ENCODE results near the gene MAEA. TPM values are rescaled to one million over a fixed set of nuclear protein-coding genes. Genes with fewer than 3 reads are reported as not detected.
"Not testable (repeated sequence)": the region's sequence is repeated elsewhere in the genome, so short reads cannot be mapped to it uniquely, and the experiment has no call there.

Gene MAEA
- polyA plus RNA-seq, 1 experiment, result 94.4 TPM

DNA sequence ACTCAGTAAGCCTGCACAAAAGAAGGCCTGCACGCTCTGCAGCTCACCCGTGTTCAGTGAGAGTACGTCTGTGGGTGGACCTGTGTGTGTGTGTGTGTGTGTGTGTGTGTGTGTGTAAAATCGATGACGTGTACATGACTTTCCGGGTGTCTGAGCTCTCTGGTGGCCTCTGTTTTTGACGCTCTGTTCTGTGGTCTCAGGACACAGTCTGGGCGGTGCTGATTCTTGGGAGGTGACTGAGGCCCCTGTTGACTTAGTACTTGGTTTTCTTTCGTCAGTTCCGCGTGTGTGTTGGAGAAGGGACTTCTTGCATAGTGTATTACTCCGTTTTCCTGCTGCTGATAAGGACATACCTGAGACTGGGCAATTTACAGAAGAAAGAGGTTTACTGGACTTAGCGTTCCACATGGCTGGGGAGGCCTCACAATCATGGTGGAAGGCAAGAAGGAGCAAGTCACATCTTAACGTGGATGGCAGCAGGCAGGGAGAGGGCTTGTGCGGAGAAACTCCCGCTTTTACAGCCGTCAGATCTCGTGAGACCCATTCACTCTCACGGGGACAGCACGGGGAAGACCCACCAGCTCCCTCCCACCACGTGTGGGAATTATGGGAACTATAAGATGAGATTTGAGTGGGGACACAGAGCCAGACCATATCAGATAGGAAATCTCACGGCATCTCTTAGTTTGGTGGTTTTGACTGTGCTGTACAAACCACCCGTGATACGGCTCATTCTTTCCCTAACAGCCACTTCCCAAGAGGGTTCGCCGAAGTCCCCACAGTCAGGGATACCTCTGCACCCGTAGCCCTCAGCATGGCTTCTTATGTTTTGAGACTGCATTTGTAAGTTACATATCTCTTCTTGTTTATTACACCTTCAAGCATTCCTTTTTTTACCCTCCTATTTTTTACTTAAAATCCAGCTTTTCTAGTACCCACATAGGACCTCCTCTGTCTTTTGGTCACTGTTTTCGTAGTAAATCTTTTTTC is 81.8 kb downstream of the MAEA start:
- no peak for DNase-seq (ENCODE audit: low read depth)

DNA sequence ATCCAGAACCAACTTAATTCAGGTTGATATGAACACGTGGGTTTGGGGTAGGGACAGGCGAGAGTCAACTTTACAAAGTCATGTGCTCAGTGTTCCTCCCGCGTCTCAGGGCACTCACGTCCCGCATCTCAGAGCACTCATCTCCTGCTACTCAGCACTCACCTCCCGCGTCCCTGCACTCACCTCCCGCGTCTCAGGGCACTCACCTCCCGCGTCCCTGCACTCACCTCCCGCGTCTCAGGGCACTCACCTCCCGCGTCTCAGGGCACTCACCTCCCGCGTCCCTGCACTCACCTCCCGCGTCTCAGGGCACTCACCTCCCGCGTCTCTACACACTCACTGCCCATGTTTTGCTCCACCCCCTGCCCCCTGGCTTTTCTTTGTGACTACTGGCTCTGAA is 82.9 kb downstream of the MAEA start:
- H3K27me3 ChIP-seq (ENCODE audit: control insufficient read depth, insufficient read depth, low read length); DNase-seq (ENCODE audit: low read depth); POLR2A ChIA-PET; CTCF ChIA-PET; H3K4me3 ChIP-seq (ENCODE audit: low read depth, low read length): not testable (repeated sequence)
- H3K36me3 ChIP-seq (ENCODE audit: control insufficient read depth, insufficient read depth, low read length), result peaks cover 10% of the 10 kb centered on the region

More for the DNA sequence above, 81.8 kb downstream of the MAEA start:
- ChIA-PET POLR2A (no interaction called here), CTCF (no interaction called here)
- no peak overlapping the region for H3K4me3 ChIP-seq (ENCODE audit: low read depth, low read length)
- TF ChIP-seq, protein P1, sequence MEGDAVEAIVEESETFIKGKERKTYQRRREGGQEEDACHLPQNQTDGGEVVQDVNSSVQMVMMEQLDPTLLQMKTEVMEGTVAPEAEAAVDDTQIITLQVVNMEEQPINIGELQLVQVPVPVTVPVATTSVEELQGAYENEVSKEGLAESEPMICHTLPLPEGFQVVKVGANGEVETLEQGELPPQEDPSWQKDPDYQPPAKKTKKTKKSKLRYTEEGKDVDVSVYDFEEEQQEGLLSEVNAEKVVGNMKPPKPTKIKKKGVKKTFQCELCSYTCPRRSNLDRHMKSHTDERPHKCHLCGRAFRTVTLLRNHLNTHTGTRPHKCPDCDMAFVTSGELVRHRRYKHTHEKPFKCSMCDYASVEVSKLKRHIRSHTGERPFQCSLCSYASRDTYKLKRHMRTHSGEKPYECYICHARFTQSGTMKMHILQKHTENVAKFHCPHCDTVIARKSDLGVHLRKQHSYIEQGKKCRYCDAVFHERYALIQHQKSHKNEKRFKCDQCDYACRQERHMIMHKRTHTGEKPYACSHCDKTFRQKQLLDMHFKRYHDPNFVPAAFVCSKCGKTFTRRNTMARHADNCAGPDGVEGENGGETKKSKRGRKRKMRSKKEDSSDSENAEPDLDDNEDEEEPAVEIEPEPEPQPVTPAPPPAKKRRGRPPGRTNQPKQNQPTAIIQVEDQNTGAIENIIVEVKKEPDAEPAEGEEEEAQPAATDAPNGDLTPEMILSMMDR (IDR thresholded peaks at IDR 0.05; ENCODE audit: insufficient read depth, low read depth, low read length), result no peak
- H3K27me3 ChIP-seq (ENCODE audit: control insufficient read depth, insufficient read depth, low read length), result no peaks in the 10 kb centered on the region
- peaks cover 11% of the 10 kb centered on the region for H3K36me3 ChIP-seq (ENCODE audit: control insufficient read depth, insufficient read depth, low read length)

DNA sequence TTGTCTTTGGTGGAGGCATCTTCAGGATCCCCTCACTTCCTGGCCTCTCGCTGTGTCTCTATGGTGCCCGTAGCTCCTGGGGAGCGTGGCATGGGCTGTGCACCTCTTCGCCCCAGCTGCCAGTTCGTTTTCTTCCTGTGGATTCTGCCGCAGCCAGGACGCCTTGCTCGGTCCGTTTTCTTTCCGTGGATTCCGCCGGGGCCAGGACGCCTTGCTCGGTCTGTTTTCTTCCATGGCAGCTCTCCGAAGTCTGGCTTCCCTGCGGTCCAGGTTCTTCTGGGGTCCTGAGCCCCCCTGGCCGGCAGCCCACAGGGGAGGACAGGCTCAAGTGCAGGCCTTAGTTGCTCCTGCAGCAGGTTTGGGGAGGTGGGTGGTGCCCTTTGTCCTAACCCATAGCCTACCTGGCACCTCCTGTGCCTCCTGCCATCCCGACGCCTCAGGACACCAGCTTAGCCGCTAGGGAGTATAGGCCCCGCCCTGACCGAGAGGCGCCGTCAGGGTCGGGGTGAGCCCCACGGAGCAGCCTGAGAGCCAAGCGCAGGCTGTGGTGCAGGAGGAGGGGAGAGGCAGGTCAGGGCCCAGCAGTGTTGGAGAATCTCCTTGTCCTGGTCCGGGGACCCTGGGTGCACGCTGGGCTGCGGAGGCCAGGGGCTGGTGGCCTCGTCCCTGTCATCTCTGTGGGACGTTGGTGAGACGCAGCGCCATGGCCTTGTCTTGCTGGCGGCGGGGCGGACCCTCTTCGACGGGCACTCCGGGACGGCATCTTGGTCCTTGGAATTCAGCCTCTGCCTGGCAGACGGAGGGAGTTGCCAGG is 84.4 kb downstream of the MAEA start:
- peaks cover 6% of the 10 kb centered on the region for H3K36me3 ChIP-seq (ENCODE audit: control insufficient read depth, insufficient read depth, low read length)
- DNase-seq (ENCODE audit: low read depth), result no peak
- TF ChIP-seq, protein P1 (IDR thresholded peaks at IDR 0.05; ENCODE audit: insufficient read depth, low read depth, low read length), result no peak
- H3K4me3 ChIP-seq (ENCODE audit: low read depth, low read length), result no peak overlapping the region
- no peaks in the 10 kb centered on the region for H3K27me3 ChIP-seq (ENCODE audit: control insufficient read depth, insufficient read depth, low read length)
- CTCF ChIA-PET, result no interaction called here
- POLR2A ChIA-PET, result no interaction called here

DNA sequence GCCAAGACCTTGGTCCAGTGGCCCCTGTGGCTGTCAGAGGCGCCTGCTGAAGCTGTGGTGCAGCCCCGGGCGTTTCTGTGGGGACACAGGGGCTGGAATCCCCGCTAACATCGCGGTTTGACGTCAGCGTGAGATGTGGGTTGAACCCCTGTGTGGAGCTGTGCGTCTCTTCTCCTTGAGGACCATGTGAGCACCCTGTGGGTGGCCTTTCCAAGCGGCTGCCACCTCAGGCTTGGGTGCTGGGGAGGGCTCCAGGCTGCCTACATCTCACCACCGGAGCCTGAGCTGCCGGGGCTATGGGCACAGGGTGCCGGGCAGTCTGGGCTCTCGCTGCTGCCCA is 85.0 kb downstream of the MAEA start:
- H3K27me3 ChIP-seq (ENCODE audit: control insufficient read depth, insufficient read depth, low read length), result no peaks in the 10 kb centered on the region
- H3K4me3 ChIP-seq (ENCODE audit: low read depth, low read length), result no peak overlapping the region
- TF ChIP-seq, protein P1 (IDR thresholded peaks at IDR 0.05; ENCODE audit: insufficient read depth, low read depth, low read length), result no peak
- CTCF ChIA-PET, result no interaction called here
- peaks cover 6% of the 10 kb centered on the region for H3K36me3 ChIP-seq (ENCODE audit: control insufficient read depth, insufficient read depth, low read length)
- POLR2A ChIA-PET, result no interaction called here
- no peak for DNase-seq (ENCODE audit: low read depth)

DNA sequence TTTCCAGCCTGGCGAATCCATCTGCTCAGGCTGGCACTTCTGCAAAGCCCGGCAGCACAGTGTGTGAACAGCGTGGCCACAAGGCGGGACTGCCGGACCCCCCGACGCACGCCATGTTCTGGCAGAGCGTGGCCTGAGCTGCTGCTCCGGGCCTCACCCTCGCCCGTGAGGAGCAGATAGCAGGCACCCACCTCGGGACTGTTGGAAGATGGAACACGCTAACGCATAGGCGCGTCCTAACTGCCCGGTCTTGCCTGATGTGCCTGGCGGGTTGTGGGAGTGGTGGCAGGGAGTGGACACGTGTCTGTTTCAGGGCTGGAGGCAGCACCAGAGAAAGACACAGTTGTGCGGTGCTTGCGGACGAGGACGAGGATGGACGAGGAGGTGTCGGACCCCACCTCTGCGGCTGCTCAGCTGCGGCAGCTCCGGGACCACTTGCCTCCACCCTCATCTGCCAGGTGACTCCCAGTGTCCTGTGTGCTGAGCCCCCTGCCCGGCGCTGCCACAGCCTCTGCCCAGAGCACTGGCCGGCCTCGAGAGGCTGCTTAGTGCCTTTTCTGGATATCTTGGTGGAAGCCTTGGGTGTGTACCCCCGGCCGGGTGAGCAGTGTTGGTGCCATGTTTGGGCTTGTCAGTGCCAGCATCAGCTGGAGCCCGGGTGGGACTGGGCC is 85.5 kb downstream of the MAEA start:
- ChIA-PET CTCF (no interaction called here), POLR2A (no interaction called here)

More for the DNA sequence above, 85.5 kb downstream of the MAEA start:
- H3K27me3 ChIP-seq (ENCODE audit: control insufficient read depth, insufficient read depth, low read length), result no peaks in the 10 kb centered on the region
- no peak overlapping the region for H3K4me3 ChIP-seq (ENCODE audit: low read depth, low read length)
- DNase-seq (ENCODE audit: low read depth), result no peak
- peaks cover 6% of the 10 kb centered on the region for H3K36me3 ChIP-seq (ENCODE audit: control insufficient read depth, insufficient read depth, low read length)
- TF ChIP-seq, protein P1 (IDR thresholded peaks at IDR 0.05; ENCODE audit: insufficient read depth, low read depth, low read length), result no peak

All from BJ (cell line).